ENCODE measurements around the gene CATSPERD.

- TF ChIP-seq EP300 (IDR thresholded peaks at IDR 0.05) (no peak), POLR2A (IDR thresholded peaks at IDR 0.05) (no peak), POLR2AphosphoS5 (IDR thresholded peaks at IDR 0.05) (no peak), CTCF (IDR thresholded peaks at IDR 0.05) (peak in 2 of 4 experiments; percentile 9 to 20)
These were observed 1.0 kb upstream of the CATSPERD start for GRCh38 chr19:5719274-5719960.

All from gastroesophageal sphincter (tissue), 3 donors.